Endothelial cell (in vitro differentiated cells): ENCODE data around the gene GRK1. TPM values are rescaled to one million over a fixed set of nuclear protein-coding genes. Genes with fewer than 3 reads are reported as not detected.

Experiments
- DNase-seq: peaks from one replicate; pipeline ENCODE4 v3.0.0; 2021; ENCODE audit warnings: low spot score
- H3K27ac Mint-ChIP-seq: one replicate; pipeline ENCODE4 v1.8.0; 2021; ENCODE audit warnings: mixed read lengths, inconsistent platforms; ENCODE audit not compliant: unreplicated experiment
- H3K27me3 Mint-ChIP-seq: one replicate; pipeline ENCODE4 v1.8.0; 2021; ENCODE audit warnings: mild to moderate bottlenecking, moderate library complexity, mixed read lengths, inconsistent platforms; ENCODE audit not compliant: unreplicated experiment
- H3K36me3 Mint-ChIP-seq: one replicate; pipeline ENCODE4 v1.8.0; 2021; ENCODE audit warnings: mild to moderate bottlenecking, low read depth, mixed read lengths, inconsistent platforms; ENCODE audit not compliant: unreplicated experiment
- H3K4me1 Mint-ChIP-seq: one replicate; pipeline ENCODE4 v1.8.0; 2021; ENCODE audit warnings: mild to moderate bottlenecking, mixed read lengths, inconsistent platforms; ENCODE audit not compliant: unreplicated experiment
- H3K4me3 Mint-ChIP-seq: one replicate; pipeline ENCODE4 v1.8.0; 2021; ENCODE audit warnings: mild to moderate bottlenecking, mixed read lengths, inconsistent platforms; ENCODE audit not compliant: unreplicated experiment
- H3K9me3 Mint-ChIP-seq: one replicate; pipeline ENCODE4 v1.8.0; 2021; ENCODE audit warnings: mixed read lengths, inconsistent platforms; ENCODE audit not compliant: unreplicated experiment
- total RNA-seq: library from RNA; stranded (reverse); fragmentation: NEBNext Ultra II Directional; extraction: Animal tissue kit (Norgen Biotek cat#: 25700); gene quantifications from one replicate; pipeline ENCODE4 v1.2.1, GENCODE V29; 2021; ENCODE audit not compliant: unreplicated experiment
- TF ChIP-seq, protein P1 (sequence below): fragments of 200-600 bp; sonication (generic); IDR thresholded peaks from one replicate; pipeline ENCODE4 v1.5.0; 2021; ENCODE audit warnings: antibody characterized with exemption; ENCODE audit not compliant: unreplicated experiment

GRK1 gene
- total RNA-seq, 1 donor from 2014 or later, result 0.54 TPM

DNA sequence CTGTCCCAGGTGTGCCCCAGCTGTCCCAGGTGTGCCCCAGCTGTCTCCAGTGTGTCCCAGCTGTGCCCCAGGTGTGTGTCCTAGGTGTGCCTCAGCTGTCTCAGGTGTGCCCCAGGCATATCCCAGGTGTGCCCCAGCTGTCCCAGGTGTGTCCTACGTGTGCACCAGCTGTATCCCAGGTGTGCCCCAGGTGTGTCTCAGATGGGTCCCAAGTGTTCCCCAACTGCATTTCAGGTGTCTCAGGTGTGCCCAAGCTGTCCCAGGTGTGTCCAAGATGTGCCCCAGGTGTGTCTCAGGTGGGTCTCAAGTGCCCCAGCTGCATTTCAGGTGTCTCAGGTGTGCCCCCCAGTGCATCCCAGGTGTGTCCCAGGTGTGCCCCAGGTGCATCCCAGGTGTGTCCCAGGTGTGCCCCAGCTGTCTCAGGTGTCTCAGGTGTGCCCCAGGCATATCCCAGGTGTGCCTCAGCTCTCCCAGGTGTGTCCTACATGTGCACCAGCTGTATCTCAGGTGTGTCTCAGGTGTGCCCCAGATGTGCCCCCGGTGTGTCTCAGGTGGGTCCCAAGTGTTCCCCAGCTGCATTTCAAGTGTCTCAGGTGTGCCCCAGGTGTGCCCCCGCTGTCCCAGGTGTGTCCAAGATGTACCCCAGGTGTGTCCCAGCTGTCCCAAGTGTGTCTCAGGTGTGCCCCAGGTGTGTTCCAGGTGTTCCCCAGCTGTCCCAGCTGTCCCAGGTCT is 1.3 kb upstream of the GRK1 start:
- peaks cover 8% of the 10 kb centered on the region for H3K27me3 Mint-ChIP-seq
- no peak for DNase-seq
- H3K4me1 Mint-ChIP-seq, result no peaks in the 10 kb centered on the region
- H3K9me3 Mint-ChIP-seq, result no peaks in the 10 kb centered on the region
- peaks cover 4% of the 10 kb centered on the region for H3K36me3 Mint-ChIP-seq
- no peak overlapping the region for H3K27ac Mint-ChIP-seq
- TF ChIP-seq, protein P1, sequence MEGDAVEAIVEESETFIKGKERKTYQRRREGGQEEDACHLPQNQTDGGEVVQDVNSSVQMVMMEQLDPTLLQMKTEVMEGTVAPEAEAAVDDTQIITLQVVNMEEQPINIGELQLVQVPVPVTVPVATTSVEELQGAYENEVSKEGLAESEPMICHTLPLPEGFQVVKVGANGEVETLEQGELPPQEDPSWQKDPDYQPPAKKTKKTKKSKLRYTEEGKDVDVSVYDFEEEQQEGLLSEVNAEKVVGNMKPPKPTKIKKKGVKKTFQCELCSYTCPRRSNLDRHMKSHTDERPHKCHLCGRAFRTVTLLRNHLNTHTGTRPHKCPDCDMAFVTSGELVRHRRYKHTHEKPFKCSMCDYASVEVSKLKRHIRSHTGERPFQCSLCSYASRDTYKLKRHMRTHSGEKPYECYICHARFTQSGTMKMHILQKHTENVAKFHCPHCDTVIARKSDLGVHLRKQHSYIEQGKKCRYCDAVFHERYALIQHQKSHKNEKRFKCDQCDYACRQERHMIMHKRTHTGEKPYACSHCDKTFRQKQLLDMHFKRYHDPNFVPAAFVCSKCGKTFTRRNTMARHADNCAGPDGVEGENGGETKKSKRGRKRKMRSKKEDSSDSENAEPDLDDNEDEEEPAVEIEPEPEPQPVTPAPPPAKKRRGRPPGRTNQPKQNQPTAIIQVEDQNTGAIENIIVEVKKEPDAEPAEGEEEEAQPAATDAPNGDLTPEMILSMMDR, result no peak
- no peak overlapping the region for H3K4me3 Mint-ChIP-seq

DNA sequence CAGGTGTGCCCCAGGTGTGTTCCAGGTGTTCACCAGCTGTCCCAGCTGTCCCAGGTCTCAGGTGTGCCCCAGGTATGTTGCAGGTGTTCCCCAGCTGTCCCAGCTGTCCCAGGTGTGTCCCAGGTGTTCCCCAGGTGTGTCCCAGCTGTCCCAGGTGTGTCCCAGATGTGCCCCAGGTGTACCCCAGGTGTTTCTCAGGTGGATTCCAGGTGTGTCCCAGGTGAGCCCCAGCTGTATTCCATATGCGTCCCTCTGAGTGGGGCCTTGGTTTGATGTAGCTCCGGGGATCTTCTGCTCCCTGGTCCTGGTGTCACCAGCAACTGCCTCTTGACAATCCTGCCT is 719 bp upstream of the GRK1 start:
- peaks cover 8% of the 10 kb centered on the region for H3K27me3 Mint-ChIP-seq
- H3K27ac Mint-ChIP-seq, result no peak overlapping the region
- DNase-seq, result no peak
- no peak overlapping the region for H3K4me3 Mint-ChIP-seq
- H3K9me3 Mint-ChIP-seq, result no peaks in the 10 kb centered on the region
- H3K36me3 Mint-ChIP-seq, result peaks cover 4% of the 10 kb centered on the region
- TF ChIP-seq, protein P1, result no peak
- H3K4me1 Mint-ChIP-seq, result no peaks in the 10 kb centered on the region

DNA sequence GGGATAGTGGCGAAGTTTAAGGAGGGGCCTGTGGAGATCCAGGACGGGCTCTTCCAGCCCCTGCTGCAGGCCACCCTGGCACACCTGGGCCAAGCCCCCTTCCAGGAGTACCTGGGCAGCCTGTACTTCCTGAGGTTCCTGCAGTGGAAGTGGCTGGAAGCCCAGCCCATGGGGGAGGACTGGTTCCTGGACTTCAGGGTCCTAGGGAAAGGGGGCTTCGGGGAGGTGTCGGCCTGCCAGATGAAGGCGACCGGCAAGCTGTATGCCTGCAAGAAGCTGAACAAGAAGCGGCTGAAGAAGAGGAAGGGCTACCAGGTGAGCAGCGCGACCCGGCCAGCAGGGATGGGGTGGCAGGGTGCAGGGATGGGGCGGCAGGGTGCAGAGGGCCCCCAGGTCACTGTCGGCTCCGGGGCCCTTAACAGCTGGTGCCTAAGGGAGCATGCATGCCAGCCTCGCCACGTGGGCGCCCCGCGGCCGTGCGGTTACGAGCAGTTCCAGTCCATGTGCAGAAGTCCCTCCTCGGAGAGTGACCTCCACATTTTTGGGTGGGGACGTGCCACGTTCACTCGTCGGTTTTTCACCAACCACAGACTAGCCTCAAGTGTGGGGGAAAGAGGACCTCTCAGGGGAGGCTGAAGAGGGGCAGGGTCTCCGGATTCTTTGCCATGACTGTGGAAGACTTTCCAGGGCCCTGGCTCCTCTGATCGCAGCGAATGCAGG is 912 bp downstream of the GRK1 start:
- TF ChIP-seq, protein P1, result no peak
- Mint-ChIP-seq H3K27ac (no peak overlapping the region), H3K36me3 (peaks cover 4% of the 10 kb centered on the region), H3K4me3 (no peak overlapping the region), H3K4me1 (peaks cover 3% of the 10 kb centered on the region), H3K9me3 (no peaks in the 10 kb centered on the region), H3K27me3 (peaks cover 11% of the 10 kb centered on the region)
- no peak for DNase-seq

DNA sequence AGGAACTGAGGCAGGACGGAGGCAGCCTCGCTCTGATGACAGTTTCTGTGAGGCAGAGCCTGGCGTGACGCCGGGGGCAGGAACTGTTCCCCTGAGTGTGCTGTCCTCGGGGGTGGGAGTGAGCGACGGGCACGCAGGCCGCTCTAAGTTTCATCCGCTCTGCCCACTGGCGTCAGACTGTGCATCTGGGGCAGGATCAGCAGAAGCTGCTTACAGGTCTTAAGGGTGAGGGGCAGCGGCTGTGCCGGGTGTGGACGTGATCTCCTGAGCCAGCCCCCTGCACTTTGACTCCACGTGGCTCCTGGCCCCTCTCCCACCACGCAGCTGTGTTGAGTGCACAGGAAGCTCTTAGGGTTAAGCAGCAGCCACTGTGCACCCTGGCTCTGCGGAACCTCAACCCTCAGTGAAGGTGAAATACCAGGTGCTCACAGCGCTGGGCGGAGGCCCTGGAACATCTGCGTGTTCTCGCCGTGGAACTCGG is 1.5 kb downstream of the GRK1 start:
- DNase-seq, result no peak
- Mint-ChIP-seq H3K27me3 (peaks cover 11% of the 10 kb centered on the region), H3K36me3 (peaks cover 4% of the 10 kb centered on the region), H3K9me3 (no peaks in the 10 kb centered on the region), H3K4me1 (peaks cover 3% of the 10 kb centered on the region), H3K4me3 (no peak overlapping the region), H3K27ac (no peak overlapping the region)
- TF ChIP-seq, protein P1, result no peak

DNA sequence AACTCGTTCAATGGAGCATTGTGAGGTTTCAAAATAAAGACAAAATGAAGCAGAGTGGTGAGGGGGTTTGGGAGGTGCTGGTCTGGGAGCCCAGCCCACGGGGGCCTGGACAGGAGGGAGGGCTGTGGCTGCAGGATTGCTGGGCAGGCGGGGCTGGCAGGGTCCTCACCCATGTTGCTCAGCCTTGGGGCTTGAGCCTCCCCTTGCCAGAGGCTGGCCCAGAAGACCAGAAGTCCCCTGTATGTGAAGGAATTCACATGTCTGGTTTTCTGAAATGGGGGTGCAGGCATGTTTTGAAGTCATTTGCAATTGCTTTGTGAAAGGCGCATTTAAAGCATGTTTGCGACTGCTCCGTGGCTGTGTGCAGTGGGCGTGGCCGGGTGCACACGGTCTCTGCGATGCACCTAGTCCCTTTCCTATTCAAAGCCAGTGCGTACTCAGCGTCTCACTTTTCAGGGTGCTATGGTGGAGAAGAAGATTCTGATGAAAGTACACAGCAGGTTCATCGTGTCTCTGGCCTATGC is 2.3 kb downstream of the GRK1 start:
- DNase-seq, result no peak
- H3K27ac Mint-ChIP-seq, result no peak overlapping the region

More for the DNA sequence above, 2.3 kb downstream of the GRK1 start:
- peak overlapping the region; percentile 22 for H3K4me3 Mint-ChIP-seq
- no peaks in the 10 kb centered on the region for H3K9me3 Mint-ChIP-seq
- peaks cover 4% of the 10 kb centered on the region for H3K36me3 Mint-ChIP-seq
- H3K27me3 Mint-ChIP-seq, result peaks cover 9% of the 10 kb centered on the region
- TF ChIP-seq, protein P1, result no peak
- peaks cover 3% of the 10 kb centered on the region for H3K4me1 Mint-ChIP-seq
